Limb (tissue), 2 donors: Measurements from ENCODE around the gene SORD.

Experiments
- DNase-seq, 2 donors: peaks; one replicate each; pipeline ENCODE4 v3.0.0-alpha.2; 2016; ENCODE audit errors: extremely low spot score in 2 of 2

SORD gene

DNA sequence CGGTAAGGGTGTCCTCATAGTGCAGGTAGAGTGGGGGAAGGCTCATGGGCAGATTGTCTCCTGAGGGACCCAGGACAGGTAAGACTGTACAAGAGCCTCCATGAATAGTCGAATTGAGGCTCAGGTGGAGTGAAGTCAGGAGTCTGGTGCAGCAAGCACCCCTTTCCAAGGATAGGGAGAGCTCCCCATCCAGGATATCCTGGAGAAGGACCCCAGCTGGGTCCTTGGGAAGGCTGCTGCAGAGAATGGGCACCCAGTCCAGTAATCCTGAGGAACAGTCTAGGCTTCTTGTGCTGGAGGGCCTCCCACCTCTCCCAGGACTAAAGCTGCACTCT lies 91.7 kb downstream of the SORD start:
- DNase-seq = no peak

DNA sequence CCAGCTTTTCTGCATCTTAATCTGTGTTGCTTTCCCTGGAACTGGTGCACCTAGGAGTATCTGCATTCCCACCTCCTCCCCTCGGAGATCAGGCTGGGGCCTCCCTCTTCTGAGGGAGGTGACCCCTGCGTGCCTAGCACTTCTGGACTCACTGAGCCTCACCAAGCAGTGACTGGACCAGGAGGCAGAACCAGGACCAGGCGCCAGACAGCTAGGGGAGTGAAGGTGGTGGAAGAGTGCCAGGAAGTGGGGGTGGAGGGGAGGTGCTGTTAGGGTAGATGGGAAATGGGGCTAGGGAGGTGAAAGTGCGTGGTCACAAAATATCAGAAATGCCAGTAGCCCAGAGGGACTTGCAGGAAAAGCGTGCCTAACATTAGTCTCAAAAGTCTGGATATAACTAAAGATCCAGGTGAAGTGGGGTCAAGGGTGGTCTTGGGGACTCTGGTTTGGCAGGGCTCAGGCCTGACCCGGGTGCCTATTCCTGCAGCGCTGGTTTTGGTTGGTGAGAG lies 92.4 kb downstream of the SORD start:
- DNase-seq = no peak

DNA sequence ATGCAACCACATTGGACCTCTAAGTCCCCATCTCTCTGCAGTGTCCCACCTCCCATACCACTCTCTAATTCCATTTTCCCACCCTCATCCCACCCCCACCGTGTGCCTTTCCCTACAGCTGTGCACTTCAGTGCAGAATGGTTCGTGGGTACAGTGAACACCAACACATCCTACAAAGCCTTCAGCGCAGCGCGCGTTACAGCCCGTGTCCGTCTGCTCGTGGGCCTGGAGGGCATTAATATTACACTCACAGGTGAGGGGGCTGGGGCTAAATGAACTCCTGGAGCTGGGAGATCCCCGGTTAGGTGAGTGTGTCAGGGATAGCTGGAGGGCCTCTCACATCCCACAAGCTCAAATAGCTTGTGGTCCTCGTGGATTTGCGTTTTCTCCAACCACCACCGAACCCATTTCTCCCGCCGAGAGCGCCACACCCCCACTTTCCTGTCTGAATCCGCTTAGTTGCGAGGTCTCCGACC lies 93.0 kb downstream of the SORD start:
- no peak for DNase-seq

DNA sequence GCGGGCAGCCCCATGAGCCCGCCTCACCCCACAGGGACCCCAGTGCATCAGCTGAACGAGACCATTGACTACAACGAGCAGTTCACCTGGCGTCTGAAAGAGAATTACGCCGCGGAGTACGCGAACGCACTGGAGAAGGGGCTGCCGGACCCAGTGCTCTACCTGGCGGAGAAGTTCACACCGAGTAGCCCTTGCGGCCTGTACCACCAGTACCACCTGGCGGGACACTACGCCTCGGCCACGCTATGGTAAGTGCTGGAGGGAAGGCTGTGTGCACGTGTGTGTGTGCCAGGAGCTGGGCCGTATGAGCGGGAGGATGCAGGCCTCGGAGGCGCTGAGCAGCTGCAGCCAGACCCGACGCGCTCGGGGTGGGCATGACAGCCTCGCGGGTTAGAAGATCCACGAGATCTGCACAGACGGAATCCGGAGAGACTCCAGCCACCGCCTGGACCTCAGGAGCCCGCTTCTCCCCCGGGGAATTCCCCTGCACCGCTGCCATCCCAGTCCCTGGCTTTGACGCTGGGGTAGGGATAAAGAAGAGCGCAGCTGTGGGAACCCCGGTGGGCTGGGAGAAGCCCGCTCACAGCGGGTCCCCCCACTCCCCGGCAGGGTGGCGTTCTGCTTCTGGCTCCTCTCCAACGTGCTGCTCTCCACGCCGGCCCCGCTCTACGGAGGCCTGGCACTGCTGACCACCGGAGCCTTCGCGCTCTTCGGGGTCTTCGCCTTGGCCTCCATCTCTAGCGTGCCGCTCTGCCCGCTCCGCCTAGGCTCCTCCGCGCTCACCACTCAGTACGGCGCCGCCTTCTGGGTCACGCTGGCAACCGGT lies 93.7 kb downstream of the SORD start:
- no peak for DNase-seq

DNA sequence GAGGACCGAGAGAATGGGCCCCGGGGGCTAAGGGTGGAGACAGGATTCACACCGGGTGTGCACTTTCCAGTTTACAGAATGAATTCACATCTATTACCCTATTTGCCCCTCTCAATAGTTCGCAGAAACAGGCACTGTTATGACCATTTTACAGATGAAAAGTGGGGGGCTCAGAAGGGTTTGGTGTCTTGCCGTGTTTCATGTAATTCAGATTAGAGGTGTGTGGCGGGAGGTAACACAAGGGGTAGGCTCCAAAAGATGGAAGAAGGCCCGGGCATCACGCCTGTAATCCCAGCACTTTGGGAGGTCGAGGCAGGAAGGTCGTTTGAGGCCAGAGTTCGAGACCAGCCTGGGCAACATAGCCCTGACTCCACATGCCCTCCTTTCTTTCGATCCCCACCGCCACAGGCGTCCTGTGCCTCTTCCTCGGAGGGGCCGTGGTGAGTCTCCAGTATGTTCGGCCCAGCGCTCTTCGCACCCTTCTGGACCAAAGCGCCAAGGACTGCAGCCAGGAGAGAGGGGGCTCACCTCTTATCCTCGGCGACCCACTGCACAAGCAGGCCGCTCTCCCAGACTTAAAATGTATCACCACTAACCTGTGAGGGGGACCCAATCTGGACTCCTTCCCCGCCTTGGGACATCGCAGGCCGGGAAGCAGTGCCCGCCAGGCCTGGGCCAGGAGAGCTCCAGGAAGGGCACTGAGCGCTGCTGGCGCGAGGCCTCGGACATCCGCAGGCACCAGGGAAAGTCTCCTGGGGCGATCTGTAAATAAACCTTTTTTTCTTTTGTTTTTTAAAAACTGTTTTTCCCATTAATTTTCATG lies 94.5 kb downstream of the SORD start:
- no peak for DNase-seq

DNA sequence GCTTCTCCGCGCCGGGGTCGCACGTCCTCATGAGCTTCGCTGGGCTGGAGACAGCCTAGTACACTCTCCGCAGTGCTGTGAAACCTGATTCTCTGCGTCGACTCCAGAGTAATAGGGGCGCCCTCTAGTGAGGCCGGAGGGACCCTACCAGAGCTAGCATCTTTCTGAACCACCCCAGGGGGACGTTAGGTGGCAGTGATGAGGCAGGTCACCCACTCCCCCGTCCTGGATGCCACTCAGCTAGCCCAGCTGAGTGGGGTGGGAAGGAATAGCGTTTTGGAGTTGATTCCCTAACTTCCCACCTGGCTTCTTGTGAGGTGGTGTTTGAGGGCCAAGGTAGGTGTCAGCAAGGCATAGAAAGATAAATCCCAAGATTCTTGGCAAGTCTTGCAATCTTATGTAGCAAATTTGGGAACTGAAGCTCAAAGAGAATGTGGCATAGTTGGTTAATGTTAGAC lies 95.2 kb downstream of the SORD start:
- peak; percentile 91 to 92 for DNase-seq

DNA sequence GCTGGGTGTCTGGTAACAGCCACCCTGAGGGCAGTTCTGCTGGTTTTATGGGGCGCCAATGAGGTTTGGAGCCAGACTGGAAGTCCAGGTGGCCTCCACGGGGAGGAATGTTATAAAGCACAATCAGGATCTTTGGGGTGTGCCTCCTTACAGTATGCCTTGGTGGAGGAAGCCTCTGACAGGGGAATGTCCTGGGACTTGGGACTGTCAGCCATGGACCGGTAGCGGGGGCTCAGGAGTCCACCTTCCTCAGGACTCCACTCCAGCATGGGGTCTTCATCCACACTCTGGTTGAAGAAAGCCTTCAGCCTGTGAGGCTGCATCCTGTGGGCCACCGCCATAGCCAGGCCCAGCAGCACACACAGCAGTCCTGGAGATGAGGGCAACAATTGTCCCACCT lies 96.0 kb downstream of the SORD start:
- no peak for DNase-seq

DNA sequence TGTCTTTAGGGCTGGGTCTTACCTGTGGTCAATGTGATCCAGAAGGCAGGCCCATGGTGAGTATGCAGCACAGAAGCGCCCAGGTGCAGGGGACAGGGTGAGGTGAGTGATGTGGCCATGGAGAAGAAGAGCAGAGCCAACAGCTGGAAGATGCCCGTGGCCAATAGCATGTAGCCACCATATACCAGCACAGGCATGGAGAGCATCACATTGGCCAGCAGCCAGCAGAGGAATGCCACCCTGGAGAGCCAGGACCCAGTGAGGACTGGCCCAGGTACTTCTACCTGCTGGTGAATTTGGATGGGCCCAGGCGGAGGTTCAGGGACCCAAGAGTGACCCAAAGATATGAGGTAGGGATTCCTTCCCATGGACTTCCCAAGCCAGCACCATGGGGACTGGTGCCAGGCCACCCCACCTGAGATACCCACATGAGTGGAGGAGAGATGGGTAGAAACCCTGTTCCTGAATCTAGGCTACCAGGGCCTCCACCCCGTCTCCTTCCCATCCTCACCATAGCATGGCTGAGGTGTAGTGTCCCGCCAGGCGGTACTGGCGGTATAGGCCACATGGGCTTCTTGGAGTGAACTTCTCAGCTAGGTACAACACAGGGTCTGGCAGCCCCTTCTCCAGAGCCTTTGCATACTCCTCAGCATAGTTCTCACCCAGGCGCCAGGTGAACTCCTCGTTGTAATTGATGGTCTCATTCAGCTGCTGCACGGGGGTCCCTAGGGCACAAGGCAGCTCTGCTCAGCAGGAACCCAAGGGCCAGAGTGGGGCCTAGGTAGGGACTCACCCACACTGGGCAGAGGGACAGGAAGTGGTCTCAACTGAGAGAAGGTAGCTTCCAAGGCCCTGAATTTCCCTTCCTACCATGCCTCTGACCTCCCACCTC lies 97.3 kb downstream of the SORD start:
- no peak for DNase-seq

DNA sequence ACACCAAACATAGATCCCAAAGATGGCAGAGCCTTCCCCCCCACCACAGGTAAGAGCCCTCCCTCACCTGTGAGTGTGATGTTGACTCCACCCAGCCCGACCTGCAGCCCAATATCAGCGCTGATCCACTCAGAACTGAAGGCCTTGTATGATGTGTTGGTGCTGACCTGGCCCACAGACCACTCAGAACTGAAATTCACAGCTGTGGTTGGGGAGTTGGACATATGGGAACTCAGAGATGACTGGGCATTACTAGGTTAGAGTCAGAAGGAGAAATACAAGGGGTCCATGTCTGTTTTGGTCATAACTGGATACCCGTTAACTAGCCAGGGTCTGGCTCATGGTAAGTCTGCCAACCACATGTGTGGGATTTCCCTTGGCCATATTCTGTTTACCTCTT lies 98.0 kb downstream of the SORD start:
- DNase-seq = no peak

DNA sequence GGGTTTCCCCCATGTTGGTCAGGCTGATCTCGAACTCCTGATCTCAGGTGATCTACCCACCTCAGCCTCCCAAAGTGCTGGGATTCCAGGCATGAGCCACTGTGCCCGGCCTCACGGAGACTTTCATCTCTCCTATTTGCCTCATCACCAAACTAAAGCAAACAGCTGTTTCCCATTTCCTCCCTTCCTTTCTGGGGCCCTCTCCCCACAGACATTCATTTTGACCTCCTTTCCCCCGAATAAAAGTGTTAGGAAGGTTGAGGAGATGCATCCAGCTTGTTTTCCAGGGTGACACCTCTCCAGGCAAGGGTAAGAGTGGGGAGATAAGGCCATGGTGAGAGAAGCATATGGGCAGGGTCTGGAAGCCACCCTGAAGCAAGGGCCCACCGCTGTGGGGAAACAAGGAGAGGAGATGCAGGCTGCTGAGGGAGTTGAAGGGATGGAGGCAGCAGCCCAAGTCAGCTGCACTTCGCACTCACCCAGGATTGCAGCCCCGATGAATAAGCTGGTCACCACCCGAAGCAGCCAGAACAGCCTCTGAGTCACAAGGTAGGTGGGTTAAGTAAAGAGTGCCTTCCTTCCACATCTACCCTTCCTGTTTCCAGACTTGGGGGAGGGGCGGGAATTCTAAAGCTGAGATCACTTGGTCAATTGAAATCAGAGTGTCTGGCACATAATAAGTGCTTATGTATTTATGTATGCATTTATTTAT lies 98.9 kb downstream of the SORD start:
- no peak for DNase-seq

DNA sequence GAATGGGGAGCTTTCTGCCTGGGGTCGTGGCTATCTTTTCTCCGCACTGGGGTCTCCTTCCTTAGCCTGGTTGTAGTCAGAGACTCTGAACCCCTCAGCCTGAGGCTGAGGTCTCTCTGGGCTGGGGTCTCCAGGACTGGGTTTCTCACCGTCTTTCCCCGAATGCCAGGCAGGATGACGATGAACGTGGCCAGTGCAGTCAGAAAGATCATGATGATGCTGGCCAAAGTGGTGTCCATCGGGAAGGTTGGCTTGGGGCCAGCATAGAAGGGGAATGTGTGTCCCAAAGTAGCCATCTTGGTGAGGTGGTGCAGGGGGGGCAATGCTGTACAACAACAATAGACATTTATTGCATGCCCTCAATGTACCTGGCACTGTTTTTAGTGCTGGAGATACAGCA lies 99.7 kb downstream of the SORD start:
- no peak for DNase-seq

DNA sequence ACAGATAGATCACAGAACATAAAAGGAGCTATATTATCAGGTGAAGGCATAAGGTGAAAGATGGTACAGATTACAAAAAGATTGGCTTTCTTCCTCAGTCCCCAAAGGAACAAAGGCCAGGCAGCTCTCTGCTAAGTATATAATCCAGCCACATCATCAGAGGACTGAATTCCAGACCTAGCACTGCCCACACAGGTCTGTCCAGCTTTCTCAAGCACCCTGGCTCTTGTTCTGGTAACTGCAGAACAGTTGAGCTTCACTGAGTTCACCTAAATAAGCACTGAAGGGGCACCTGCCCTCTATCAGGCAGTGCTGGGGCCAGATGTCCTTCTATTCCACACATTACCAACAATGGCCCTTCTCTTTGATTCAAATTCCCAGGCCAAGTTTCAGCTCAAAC lies 100.4 kb downstream of the SORD start:
- DNase-seq = no peak

DNA sequence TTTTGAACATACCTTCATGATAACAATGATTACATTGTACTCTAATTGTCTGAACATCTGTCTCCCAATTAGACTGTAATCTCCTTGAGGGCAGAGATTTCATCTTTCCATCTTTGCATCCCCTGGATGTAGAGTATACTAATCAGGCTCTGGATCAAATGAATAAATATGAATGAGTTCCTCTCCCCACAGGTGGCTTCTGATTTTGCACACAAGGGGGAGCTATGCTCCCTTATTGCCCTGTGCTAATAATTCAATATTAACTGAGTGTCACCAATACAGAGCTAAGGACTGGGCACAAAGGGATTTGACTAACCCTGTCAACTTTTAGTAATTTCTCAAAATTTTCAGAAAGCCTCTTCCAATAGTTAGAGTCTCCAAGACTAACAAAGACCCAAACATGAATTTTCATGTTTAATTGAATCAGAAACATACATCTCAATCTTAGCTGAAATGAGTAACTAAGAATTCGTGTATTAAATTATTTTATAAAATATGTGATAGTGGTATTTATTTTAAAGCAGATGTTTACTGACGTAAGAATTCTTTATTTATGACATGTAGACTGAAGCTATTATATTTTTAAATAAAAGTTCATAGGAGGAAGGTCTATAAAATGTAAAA lies 103.7 kb downstream of the SORD start:
- no peak for DNase-seq
